HEK293 (cell line): Measurements from ENCODE around the gene ABHD15.
A peak's percentile ranks its signal among the peaks of the same experiment; 100 is the strongest.

ENCODE experiments used
- HOXA7 ChIP-seq: sonication (generic); formaldehyde crosslinking; IDR thresholded peaks from 2 replicates; pipeline ENCODE4 v1.8.1; 2022; ENCODE audit warnings: missing genetic modification reagents, borderline replicate concordance
- KLF1 ChIP-seq: fragments of 450-650 bp; formaldehyde crosslinking; IDR thresholded peaks from 2 replicates; pipeline ENCODE4 v1.5.1; 2016; ENCODE audit warnings: missing biosample characterization, missing genetic modification characterization
- PBX3 ChIP-seq: sonication (generic); formaldehyde crosslinking; IDR thresholded peaks from 2 replicates; pipeline ENCODE4 v1.8.1; 2022; ENCODE audit warnings: mild to moderate bottlenecking, moderate library complexity, missing genetic modification reagents
- PRDM4 ChIP-seq: fragments of 450-650 bp; formaldehyde crosslinking; IDR thresholded peaks from 2 replicates; pipeline ENCODE4 v1.5.1; 2017; ENCODE audit warnings: missing biosample characterization, missing genetic modification characterization
- ZBTB17 ChIP-seq: fragments of 450-650 bp; formaldehyde crosslinking; IDR thresholded peaks from 2 replicates; pipeline ENCODE4 v1.5.1; 2016; ENCODE audit warnings: missing biosample characterization, missing genetic modification characterization
- ZBTB8A ChIP-seq: fragments of 450-650 bp; formaldehyde crosslinking; IDR thresholded peaks from 2 replicates; pipeline ENCODE4 v1.5.1; 2016; ENCODE audit warnings: missing biosample characterization, missing genetic modification characterization
- ZFHX2 ChIP-seq: fragments of 450-650 bp; formaldehyde crosslinking; conservative IDR thresholded peaks from 2 replicates; pipeline ENCODE4 v1.5.1; 2016; ENCODE audit warnings: missing biosample characterization, missing genetic modification characterization
- ZNF157 ChIP-seq: fragments of 450-650 bp; formaldehyde crosslinking; IDR thresholded peaks from 2 replicates; pipeline ENCODE4 v1.5.1; 2016; ENCODE audit warnings: missing biosample characterization, missing genetic modification characterization
- ZNF202 ChIP-seq: fragments of 450-650 bp; formaldehyde crosslinking; IDR thresholded peaks from 2 replicates; pipeline ENCODE4 v1.5.1; 2016; ENCODE audit warnings: missing biosample characterization, missing genetic modification characterization, borderline replicate concordance
- ZNF211 ChIP-seq: fragments of 450-650 bp; formaldehyde crosslinking; IDR thresholded peaks from 2 replicates; pipeline ENCODE4 v1.5.1; 2016; ENCODE audit warnings: low read depth, missing biosample characterization, missing genetic modification characterization
- ZNF221 ChIP-seq: fragments of 450-650 bp; formaldehyde crosslinking; IDR thresholded peaks from 2 replicates; pipeline ENCODE4 v1.5.1; 2017; ENCODE audit warnings: missing biosample characterization, missing genetic modification characterization, borderline replicate concordance
- ZNF23 ChIP-seq: fragments of 450-650 bp; formaldehyde crosslinking; IDR thresholded peaks from 2 replicates; pipeline ENCODE4 v1.5.1; 2016; ENCODE audit warnings: missing biosample characterization, missing genetic modification characterization, borderline replicate concordance
- ZNF274 ChIP-seq, 2 experiments: fragments of 200-500 bp in 1 of 2; fragments of 450-650 bp in 1 of 2; sonication (Bioruptor generic) in 1 of 2; formaldehyde crosslinking in 1 of 2; IDR thresholded peaks; 2 replicates each; pipeline versions ENCODE4 v1.5.1 to v1.6.1; 2014 to 2016; ENCODE audit warnings: borderline replicate concordance in 1 of 2, inconsistent platforms in 1 of 2, low read length in 1 of 2, missing biosample characterization in 1 of 2, missing genetic modification characterization in 1 of 2
- ZNF292 ChIP-seq: fragments of 450-650 bp; formaldehyde crosslinking; IDR thresholded peaks from 2 replicates; pipeline ENCODE4 v1.5.1; 2016; ENCODE audit warnings: low read depth, missing biosample characterization, missing genetic modification characterization, borderline replicate concordance
- ZNF350 ChIP-seq: fragments of 450-650 bp; formaldehyde crosslinking; IDR thresholded peaks from 2 replicates; pipeline ENCODE4 v1.5.0; 2017; ENCODE audit warnings: missing biosample characterization, mild to moderate bottlenecking, missing genetic modification characterization
- ZNF391 ChIP-seq: fragments of 450-650 bp; formaldehyde crosslinking; IDR thresholded peaks from 2 replicates; pipeline ENCODE4 v1.5.1; 2016; ENCODE audit warnings: low read depth, missing biosample characterization, missing genetic modification characterization, borderline replicate concordance
- ZNF398 ChIP-seq: fragments of 450-650 bp; formaldehyde crosslinking; IDR thresholded peaks from 2 replicates; pipeline ENCODE4 v1.5.1; 2017; ENCODE audit warnings: missing biosample characterization, missing genetic modification characterization
- ZNF423 ChIP-seq: fragments of 450-650 bp; formaldehyde crosslinking; IDR thresholded peaks from 2 replicates; pipeline ENCODE4 v1.5.1; 2016; ENCODE audit warnings: missing biosample characterization, missing genetic modification characterization
- ZNF426 ChIP-seq: fragments of 450-650 bp; formaldehyde crosslinking; IDR thresholded peaks from 2 replicates; pipeline ENCODE4 v1.5.1; 2017; ENCODE audit warnings: missing biosample characterization, missing genetic modification characterization, mild to moderate bottlenecking, inconsistent platforms, moderate library complexity
- ZNF596 ChIP-seq: fragments of 450-650 bp; IDR thresholded peaks from 2 replicates; pipeline ENCODE4 v1.5.0; 2018; ENCODE audit warnings: missing biosample characterization, mild to moderate bottlenecking, missing genetic modification characterization, moderate library complexity
- ZNF76 ChIP-seq: fragments of 450-650 bp; formaldehyde crosslinking; IDR thresholded peaks from 2 replicates; pipeline ENCODE4; 2016; ENCODE audit warnings: low read depth, missing biosample characterization, missing genetic modification characterization, borderline replicate concordance
- ZNF777 ChIP-seq: fragments of 450-650 bp; formaldehyde crosslinking; IDR thresholded peaks from 2 replicates; pipeline ENCODE4 v1.5.1; 2017; ENCODE audit warnings: missing biosample characterization, missing genetic modification characterization, borderline replicate concordance
- TF ChIP-seq, protein P1 (sequence below): fragments of 450-650 bp; formaldehyde crosslinking; IDR thresholded peaks from 2 replicates; pipeline ENCODE4 v1.5.1; 2016; ENCODE audit warnings: missing biosample characterization, missing genetic modification characterization
- TF ChIP-seq, protein P2 (sequence below): fragments of 450-650 bp; formaldehyde crosslinking; IDR thresholded peaks from 2 replicates; pipeline ENCODE4 v1.5.1; 2016; ENCODE audit warnings: missing biosample characterization, missing genetic modification characterization
- TF ChIP-seq, protein P3 (sequence below): fragments of 450-650 bp; formaldehyde crosslinking; IDR thresholded peaks from 2 replicates; pipeline ENCODE4 v1.5.1; 2016; ENCODE audit warnings: missing biosample characterization, missing genetic modification characterization, borderline replicate concordance
- TF ChIP-seq, protein P4 (sequence below): fragments of 450-650 bp; formaldehyde crosslinking; IDR thresholded peaks from 2 replicates; pipeline ENCODE4 v1.5.1; 2017; ENCODE audit warnings: missing biosample characterization, mild to moderate bottlenecking, missing genetic modification characterization, moderate library complexity

Gene ABHD15

DNA sequence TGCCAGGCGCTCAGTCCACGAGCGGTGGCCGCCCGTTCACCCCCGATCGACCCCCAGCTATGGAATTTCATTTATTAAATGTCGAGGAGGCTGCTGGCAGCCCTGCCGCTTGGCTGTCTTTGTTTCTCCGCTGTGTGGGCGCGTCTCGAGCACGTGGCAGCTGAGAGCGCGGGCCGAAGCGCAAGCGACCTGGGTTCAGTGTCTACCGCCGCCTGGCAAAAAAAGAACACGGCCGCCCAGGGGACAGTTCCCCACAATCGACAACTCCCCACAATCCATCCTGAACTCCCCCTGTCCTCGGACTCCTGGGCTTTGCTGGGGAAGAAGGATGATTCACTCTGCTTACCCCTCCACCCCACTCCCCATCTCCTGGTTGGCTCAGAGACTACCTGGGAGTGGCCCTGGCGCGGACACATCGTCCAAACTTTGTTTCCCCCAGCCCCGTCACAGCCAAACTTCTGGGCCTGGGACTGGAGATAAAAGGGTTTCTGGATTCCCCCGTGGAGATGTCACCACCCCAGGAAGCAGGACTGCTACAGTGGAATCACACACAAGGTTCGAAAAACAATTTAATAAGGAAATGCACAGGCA is 24.4 kb upstream of the ABHD15 start (continued):
- TF ChIP-seq ZNF221 (tag by site-specific recombination) (no peak), ZNF596 (tag by site-specific recombination) (no peak), ZNF211 (no peak), ZNF157 (tag by site-specific recombination) (no peak), HOXA7 (CRISPR knock-in tag) (no peak), ZNF292 (tag by site-specific recombination) (no peak), ZNF423 (tag by site-specific recombination) (no peak), ZFHX2 (tag by site-specific recombination) (peak; percentile 68), ZNF426 (tag by site-specific recombination) (no peak), ZNF350 (tag by site-specific recombination) (no peak), ZNF398 (tag by site-specific recombination) (no peak), PRDM4 (tag by site-specific recombination) (peak; percentile 95), ZBTB8A (tag by site-specific recombination) (no peak), ZNF202 (tag by site-specific recombination) (no peak), ZNF274 (IDR thresholded peaks at IDR 0.05; ENCODE audit: low read length) (no peak), ZNF274 (tag by site-specific recombination; IDR thresholded peaks at IDR 0.05; ENCODE audit: borderline replicate concordance) (no peak), ZNF391 (tag by site-specific recombination) (no peak), ZBTB17 (no peak), ZNF76 (peak; percentile 18; the same call in 1 of the 2 replicates), PBX3 (CRISPR knock-in tag) (no peak), KLF1 (tag by site-specific recombination) (peak; percentile 19), ZNF777 (tag by site-specific recombination) (no peak), ZNF23 (tag by site-specific recombination) (no peak)
- TF ChIP-seq, protein P1, sequence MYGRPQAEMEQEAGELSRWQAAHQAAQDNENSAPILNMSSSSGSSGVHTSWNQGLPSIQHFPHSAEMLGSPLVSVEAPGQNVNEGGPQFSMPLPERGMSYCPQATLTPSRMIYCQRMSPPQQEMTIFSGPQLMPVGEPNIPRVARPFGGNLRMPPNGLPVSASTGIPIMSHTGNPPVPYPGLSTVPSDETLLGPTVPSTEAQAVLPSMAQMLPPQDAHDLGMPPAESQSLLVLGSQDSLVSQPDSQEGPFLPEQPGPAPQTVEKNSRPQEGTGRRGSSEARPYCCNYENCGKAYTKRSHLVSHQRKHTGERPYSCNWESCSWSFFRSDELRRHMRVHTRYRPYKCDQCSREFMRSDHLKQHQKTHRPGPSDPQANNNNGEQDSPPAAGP (tag by site-specific recombination), result no peak
- TF ChIP-seq, protein P2, sequence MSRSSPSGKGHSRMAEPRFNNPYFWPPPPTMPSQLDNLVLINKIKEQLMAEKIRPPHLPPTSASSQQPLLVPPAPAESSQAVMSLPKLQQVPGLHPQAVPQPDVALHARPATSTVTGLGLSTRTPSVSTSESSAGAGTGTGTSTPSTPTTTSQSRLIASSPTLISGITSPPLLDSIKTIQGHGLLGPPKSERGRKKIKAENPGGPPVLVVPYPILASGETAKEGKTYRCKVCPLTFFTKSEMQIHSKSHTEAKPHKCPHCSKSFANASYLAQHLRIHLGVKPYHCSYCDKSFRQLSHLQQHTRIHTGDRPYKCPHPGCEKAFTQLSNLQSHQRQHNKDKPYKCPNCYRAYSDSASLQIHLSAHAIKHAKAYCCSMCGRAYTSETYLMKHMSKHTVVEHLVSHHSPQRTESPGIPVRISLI (tag by site-specific recombination), result no peak
- TF ChIP-seq, protein P3, sequence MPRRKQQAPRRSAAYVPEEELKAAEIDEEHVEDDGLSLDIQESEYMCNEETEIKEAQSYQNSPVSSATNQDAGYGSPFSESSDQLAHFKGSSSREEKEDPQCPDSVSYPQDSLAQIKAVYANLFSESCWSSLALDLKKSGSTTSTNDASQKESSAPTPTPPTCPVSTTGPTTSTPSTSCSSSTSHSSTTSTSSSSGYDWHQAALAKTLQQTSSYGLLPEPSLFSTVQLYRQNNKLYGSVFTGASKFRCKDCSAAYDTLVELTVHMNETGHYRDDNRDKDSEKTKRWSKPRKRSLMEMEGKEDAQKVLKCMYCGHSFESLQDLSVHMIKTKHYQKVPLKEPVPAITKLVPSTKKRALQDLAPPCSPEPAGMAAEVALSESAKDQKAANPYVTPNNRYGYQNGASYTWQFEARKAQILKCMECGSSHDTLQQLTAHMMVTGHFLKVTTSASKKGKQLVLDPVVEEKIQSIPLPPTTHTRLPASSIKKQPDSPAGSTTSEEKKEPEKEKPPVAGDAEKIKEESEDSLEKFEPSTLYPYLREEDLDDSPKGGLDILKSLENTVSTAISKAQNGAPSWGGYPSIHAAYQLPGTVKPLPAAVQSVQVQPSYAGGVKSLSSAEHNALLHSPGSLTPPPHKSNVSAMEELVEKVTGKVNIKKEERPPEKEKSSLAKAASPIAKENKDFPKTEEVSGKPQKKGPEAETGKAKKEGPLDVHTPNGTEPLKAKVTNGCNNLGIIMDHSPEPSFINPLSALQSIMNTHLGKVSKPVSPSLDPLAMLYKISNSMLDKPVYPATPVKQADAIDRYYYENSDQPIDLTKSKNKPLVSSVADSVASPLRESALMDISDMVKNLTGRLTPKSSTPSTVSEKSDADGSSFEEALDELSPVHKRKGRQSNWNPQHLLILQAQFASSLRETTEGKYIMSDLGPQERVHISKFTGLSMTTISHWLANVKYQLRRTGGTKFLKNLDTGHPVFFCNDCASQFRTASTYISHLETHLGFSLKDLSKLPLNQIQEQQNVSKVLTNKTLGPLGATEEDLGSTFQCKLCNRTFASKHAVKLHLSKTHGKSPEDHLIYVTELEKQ (tag by site-specific recombination), result no peak
- TF ChIP-seq, protein P4, sequence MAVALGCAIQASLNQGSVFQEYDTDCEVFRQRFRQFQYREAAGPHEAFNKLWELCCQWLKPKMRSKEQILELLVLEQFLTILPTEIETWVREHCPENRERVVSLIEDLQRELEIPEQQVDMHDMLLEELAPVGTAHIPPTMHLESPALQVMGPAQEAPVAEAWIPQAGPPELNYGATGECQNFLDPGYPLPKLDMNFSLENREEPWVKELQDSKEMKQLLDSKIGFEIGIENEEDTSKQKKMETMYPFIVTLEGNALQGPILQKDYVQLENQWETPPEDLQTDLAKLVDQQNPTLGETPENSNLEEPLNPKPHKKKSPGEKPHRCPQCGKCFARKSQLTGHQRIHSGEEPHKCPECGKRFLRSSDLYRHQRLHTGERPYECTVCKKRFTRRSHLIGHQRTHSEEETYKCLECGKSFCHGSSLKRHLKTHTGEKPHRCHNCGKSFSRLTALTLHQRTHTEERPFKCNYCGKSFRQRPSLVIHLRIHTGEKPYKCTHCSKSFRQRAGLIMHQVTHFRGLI (tag by site-specific recombination), result peak; percentile 73; the same call in 1 of the 2 replicates
